ENCODE data around the gene LMOD1. TPM values are rescaled to one million over a fixed set of nuclear protein-coding genes. Genes with fewer than 3 reads are reported as not detected.
A peak's percentile ranks its signal among the peaks of the same experiment; 100 is the strongest.

Gene LMOD1
- polyA plus RNA-seq, 1 experiment: 41.1 TPM

GRCh38 chr1:201883786-201884185 is 62.6 kb downstream of the LMOD1 start:
- H3K4me3 ChIP-seq (ENCODE audit: low read depth, low read length): no peak overlapping the region
- ChIA-PET CTCF (interaction anchor here (0.9 to 8.4 kb wide), 3 partner anchors 11 to 116 kb away, joined by 3 to 61 read pairs (median 4); no protein-coding TSS in a partner anchor), POLR2A (interaction anchor here (1.8 kb wide), 1 partner anchor 12 kb away, joined by 12 read pairs; no protein-coding TSS in a partner anchor)
- no peaks in the 10 kb centered on the region for H3K27me3 ChIP-seq (ENCODE audit: control insufficient read depth, insufficient read depth, low read length)
- no peak overlapping the region for H3K27ac ChIP-seq (ENCODE audit: low read depth, low read length)
- DNase-seq (ENCODE audit: low read depth, low spot score): no peak
- TF ChIP-seq CTCF (IDR thresholded peaks at IDR 0.05; ENCODE audit: low read depth, low read length): no peak
- no peaks in the 10 kb centered on the region; the same call in 1 of the 2 replicates for H3K9me3 ChIP-seq (ENCODE audit: control insufficient read depth, insufficient read depth, low read length)

DNA sequence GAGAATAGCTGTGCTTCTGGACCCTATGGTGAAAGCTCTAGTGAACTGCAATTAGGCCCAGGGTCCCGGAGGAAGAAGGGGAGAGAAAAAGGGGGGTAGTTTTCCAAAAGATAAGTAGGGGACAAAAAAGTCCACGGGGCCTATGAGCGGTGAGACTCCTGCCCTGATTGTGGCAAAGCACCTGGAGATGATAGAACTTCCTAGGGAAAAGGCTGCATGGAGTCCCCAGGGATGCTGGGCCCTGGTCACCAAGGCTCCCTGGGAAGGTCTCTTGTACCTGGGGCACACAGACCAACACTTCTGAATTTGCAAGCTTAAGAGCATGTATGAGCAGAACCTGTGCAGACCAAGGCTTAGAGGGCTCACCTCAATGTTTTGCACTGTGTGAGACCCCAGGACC is 63.1 kb downstream of the LMOD1 start:
- no peak for DNase-seq (ENCODE audit: low read depth, low spot score)
- TF ChIP-seq CTCF (IDR thresholded peaks at IDR 0.05; ENCODE audit: low read depth, low read length): no peak
- Histone ChIP-seq H3K4me3 (ENCODE audit: low read depth, low read length) (no peak overlapping the region), H3K27ac (ENCODE audit: low read depth, low read length) (peak overlapping the region; percentile 49), H3K9me3 (ENCODE audit: control insufficient read depth, insufficient read depth, low read length) (no peaks in the 10 kb centered on the region; the same call in 1 of the 2 replicates), H3K27me3 (ENCODE audit: control insufficient read depth, insufficient read depth, low read length) (no peaks in the 10 kb centered on the region)
- ChIA-PET CTCF (interaction anchor here (0.6 to 8.4 kb wide), 4 partner anchors 12 to 344 kb away, joined by 4 to 61 read pairs (median 18); partner anchors contain the start of gene NAV1), POLR2A (interaction anchor here (1.8 kb wide), 1 partner anchor 12 kb away, joined by 12 read pairs; no protein-coding TSS in a partner anchor)

GRCh38 chr1:201882665-201883132 is 63.6 kb downstream of the LMOD1 start:
- no peaks in the 10 kb centered on the region for H3K9me3 ChIP-seq (ENCODE audit: control insufficient read depth, insufficient read depth, low read length)
- ChIA-PET CTCF (interaction anchor here (0.6 to 8.4 kb wide), 4 partner anchors 13 to 344 kb away, joined by 4 to 61 read pairs (median 18); partner anchors contain the start of gene NAV1), POLR2A (interaction anchor here (0.5 to 1.8 kb wide), 4 partner anchors 13 to 115 kb away, joined by 3 to 12 read pairs (median 8); partner anchors contain the start of gene LMOD1)
- H3K27ac ChIP-seq (ENCODE audit: low read depth, low read length): peak overlapping the region; percentile 49
- no peaks in the 10 kb centered on the region for H3K27me3 ChIP-seq (ENCODE audit: control insufficient read depth, insufficient read depth, low read length)
- H3K4me3 ChIP-seq (ENCODE audit: low read depth, low read length): no peak overlapping the region
- TF ChIP-seq CTCF (IDR thresholded peaks at IDR 0.05; ENCODE audit: low read depth, low read length): peak; percentile 49
- no peak for DNase-seq (ENCODE audit: low read depth, low spot score)

DNA sequence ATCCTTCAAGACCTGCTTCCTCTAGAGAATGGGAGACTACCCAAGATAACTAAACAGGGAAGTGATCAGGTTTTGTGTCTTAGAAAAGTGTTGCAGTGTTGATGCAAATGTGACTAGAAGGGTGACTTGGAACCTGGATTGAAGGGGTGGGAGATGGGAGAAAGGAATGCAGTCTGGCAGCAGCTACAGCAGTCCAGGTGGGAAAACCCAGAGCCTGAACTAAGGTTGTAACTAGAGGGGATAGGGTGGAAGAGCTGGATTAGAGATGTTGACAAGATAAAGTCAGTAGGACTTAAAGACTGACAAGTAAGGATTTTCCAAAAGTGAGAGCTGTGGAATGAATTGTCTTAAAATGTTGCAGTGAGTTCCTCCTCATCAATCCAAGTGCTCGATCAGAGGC is 64.7 kb downstream of the LMOD1 start:
- Histone ChIP-seq H3K4me3 (ENCODE audit: low read depth, low read length) (no peak overlapping the region), H3K9me3 (ENCODE audit: control insufficient read depth, insufficient read depth, low read length) (no peaks in the 10 kb centered on the region), H3K27me3 (ENCODE audit: control insufficient read depth, insufficient read depth, low read length) (no peaks in the 10 kb centered on the region), H3K27ac (ENCODE audit: low read depth, low read length) (no peak overlapping the region)
- ChIA-PET POLR2A (interaction anchor here (0.7 kb wide), 1 partner anchor 13 kb away, joined by 3 read pairs; no protein-coding TSS in a partner anchor), CTCF (interaction anchor here (1.3 to 8.4 kb wide), 4 partner anchors 8 to 254 kb away, joined by 3 to 61 read pairs (median 20); no protein-coding TSS in a partner anchor)
- no peak for DNase-seq (ENCODE audit: low read depth, low spot score)
- no peak for TF ChIP-seq CTCF (IDR thresholded peaks at IDR 0.05; ENCODE audit: low read depth, low read length)

- H3K9me3 ChIP-seq (ENCODE audit: control insufficient read depth, insufficient read depth, low read length): no peaks in the 10 kb centered on the region
- no peak for DNase-seq (ENCODE audit: low read depth, low spot score)
- no peak for TF ChIP-seq CTCF (IDR thresholded peaks at IDR 0.05; ENCODE audit: low read depth, low read length)
- H3K27ac ChIP-seq (ENCODE audit: low read depth, low read length): no peak overlapping the region
- H3K4me3 ChIP-seq (ENCODE audit: low read depth, low read length): no peak overlapping the region
- ChIA-PET CTCF (interaction anchor here (1.0 to 8.4 kb wide), 5 partner anchors 8 to 255 kb away, joined by 3 to 61 read pairs (median 6); partner anchors contain the start of gene RNPEP), POLR2A (no interaction called here)
- no peaks in the 10 kb centered on the region for H3K27me3 ChIP-seq (ENCODE audit: control insufficient read depth, insufficient read depth, low read length)
Observed at GRCh38 chr1:201880928-201881571, 65.3 kb downstream of the LMOD1 start.

Measured in AG04450 (cell line).